ENCODE results near the gene FADD.
A peak's percentile ranks its signal among the peaks of the same experiment; 100 is the strongest.

Gene FADD

DNA sequence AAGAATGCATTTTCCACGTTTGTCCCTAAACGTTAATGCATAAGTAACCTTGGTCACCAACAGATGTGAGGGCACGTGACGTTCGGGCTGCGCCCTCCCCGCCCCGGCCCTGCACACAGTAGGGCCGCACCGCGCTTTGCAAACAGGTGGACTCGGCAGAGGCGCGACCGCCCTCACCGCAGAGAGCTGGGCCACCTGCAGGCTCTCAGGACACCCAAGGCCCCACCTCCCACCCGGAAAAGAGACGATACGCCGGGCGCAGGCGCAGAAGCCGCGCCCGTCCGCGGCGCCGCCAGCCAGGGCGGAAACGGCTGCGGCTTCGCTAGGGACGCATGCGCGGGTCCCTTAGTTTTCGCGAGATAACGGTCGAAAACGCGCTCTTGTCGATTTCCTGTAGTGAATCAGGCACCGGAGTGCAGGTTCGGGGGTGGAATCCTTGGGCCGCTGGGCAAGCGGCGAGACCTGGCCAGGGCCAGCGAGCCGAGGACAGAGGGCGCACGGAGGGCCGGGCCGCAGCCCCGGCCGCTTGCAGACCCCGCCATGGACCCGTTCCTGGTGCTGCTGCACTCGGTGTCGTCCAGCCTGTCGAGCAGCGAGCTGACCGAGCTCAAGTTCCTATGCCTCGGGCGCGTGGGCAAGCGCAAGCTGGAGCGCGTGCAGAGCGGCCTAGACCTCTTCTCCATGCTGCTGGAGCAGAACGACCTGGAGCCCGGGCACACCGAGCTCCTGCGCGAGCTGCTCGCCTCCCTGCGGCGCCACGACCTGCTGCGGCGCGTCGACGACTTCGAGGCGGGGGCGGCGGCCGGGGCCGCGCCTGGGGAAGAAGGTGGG, at the start of gene FADD:
FADD (plus strand) TSS at position 377 of the 831 bp plus-strand sequence; CDS start at position 541, 164 bp downstream.
- DNase-seq (ENCODE audit: low spot score): peak; percentile 90

GRCh38 chr11:70155386-70155785, 47.7 kb upstream of the FADD start:
- no peak for DNase-seq (ENCODE audit: low spot score)

GRCh38 chr11:70156291-70157037, 46.6 kb upstream of the FADD start:
- no peak for DNase-seq (ENCODE audit: low spot score)

- DNase-seq (ENCODE audit: low spot score): no peak
These were observed 44.9 kb upstream of the FADD start for GRCh38 chr11:70158201-70158600.

DNA sequence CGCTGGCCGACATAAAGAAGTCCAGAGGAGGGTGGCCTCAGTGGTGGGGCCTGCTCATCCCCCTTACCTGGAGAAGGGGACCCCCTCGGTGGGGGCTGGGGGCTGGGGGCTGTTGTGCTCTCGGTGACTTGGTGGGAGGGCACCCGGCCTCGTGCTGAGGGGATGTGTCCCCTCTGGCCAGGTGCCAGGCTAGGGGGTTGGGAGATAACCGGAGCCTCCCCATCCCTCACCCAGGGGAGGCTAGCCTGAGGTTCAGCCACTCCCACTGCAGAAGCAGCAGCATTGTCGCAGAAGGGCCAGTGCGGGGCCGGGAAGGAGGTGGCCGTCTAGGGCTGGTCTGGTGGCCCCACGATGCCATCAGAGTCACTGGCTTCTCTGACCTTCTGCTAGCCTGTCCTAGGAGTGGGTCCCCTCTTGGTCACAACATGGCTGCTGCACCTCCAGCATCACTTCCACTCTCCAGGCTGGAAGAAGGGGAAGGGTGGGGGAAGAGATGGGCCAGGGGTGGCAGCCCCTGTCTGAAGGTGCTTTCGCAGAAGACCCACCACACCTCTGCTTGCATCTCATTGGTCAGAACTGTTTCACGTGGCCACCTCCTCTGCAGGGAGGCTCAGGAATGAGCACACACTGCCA, 44.2 kb upstream of the FADD start:
- no peak for DNase-seq (ENCODE audit: low spot score)

DNA sequence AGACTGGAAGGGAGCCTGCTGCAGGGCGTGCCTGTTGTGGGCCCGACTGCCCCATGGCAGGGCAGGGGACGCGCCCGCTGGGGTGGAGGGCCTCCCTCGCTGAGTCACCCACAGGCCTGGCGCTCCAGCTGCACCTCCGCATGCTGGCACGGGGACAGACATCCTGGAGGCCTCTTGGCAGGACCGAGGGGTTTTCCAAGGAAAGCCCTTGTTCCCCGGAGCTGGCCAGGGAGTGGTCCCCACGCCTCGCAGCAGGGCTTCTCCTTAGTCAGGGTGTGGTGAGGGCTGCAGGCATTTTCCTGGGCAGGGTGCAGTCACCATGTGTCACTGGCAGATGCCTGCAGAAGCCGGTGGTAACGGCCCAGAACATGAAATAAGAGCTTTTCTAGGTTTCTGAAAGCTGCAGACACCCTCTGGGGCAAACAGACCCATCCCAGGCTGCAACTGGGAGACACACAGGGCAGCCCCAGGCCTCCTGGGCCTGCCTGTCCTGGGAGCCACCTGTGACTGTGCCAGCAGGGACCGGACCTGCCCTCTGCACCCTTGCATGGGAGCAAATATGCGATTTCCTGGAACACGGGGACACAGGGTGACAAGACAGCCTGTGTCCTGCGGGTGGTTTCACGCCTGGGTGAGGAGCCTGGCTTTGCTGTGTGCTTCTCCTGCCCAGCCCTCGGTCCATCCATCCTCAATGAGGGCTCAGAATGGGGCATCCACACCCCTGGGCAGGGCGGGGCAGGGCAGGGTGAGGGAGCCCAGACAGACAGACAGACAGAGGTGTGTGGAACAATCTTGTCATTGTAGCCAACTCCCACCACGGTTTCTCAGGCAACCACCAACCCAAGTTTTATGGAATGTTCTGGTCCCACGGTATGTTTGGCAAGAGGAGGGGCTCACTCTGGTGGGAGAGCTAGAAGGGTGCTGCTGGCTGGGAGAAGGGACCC, 43.2 kb upstream of the FADD start:
- DNase-seq (ENCODE audit: low spot score): no peak

DNA sequence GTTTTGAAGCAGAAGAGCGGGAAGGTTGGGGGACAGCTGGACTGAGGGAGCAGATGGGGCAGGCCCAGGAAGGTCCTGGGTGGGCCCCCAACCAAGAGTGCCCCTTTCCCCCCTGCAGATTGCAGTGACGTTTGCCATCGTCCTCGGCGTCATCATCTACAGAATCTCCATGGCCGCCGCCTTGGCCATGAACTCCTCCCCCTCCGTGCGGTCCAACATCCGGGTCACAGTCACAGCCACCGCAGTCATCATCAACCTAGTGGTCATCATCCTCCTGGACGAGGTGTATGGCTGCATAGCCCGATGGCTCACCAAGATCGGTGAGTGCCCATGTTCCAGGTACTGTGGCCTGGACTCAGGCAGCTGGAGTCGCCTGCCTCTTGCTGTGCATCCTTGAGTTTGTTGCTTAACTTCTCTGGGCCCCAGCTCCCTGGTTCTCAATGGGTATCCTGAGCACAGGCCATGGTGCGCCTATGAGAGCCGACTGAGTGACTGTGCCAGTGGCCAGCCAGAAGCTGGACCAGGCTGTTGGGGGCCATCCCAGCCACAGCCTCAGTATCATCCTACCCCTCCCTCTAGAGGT, 42.0 kb upstream of the FADD start:
- DNase-seq (ENCODE audit: low spot score): no peak

GRCh38 chr11:70164705-70165104, 38.4 kb upstream of the FADD start:
- no peak for DNase-seq (ENCODE audit: low spot score)

DNA sequence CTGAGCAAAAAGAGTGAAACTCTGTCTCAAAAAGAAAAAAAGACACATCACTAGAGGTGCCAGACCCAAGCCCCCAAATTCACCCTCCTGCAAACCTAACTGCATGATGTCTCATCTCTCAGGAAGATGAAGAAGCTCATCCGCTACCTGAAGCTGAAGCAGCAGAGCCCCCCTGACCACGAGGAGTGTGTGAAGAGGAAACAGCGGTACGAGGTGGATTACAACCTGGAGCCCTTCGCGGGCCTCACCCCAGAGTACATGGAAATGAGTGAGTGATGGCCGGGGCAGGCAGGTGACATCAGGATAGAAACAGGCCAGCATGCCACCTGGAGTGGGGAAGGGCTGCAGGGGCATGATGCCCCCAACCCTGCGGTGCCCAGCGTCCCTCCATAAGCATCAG, 36.0 kb upstream of the FADD start:
- DNase-seq (ENCODE audit: low spot score): no peak

GRCh38 chr11:70167723-70168404, 35.2 kb upstream of the FADD start:
- no peak for DNase-seq (ENCODE audit: low spot score)

DNA sequence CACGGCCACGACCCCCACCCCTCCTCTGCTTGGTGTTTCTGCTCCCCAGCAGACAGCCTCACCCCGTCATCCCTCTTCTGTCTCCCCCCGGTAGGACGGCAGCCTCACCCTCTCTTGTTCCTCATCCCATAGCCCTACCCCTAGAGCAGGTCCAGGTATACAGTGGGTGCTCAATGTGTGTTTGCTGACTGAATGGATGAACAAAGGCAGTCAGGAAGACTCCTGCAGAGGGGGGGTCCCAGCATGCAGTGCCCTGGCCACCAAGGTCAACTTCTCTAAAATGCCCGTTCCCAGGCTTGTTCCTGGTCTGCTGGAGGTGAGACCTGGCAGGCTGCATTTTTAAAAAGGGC, 34.7 kb upstream of the FADD start:
- no peak for DNase-seq (ENCODE audit: low spot score)

GRCh38 chr11:70169127-70169526, 34.0 kb upstream of the FADD start:
- no peak for DNase-seq (ENCODE audit: low spot score)

DNA sequence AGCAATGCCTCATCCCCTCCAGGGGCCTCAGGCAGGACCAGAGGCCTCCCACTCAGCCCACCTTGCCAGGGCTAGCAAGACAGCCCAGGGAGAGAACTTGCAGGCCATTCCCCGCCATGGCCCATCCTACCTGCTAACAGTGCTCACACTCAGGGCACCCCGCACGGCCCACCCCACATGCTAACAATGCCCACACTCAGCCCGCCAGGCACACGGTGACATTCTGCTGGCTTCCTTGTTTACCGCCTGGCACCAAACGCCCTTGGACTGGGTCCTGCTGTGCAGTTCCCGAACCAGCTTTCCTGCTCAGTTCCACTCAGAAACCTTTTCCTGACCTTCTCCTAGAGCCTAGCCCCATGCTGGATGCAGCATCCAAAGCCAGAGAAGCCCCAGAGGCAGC, 33.5 kb upstream of the FADD start:
- DNase-seq (ENCODE audit: low spot score): no peak

- no peak for DNase-seq (ENCODE audit: low spot score)
These were observed 32.4 kb upstream of the FADD start for GRCh38 chr11:70170596-70171210.

GRCh38 chr11:70173018-70173417, 30.1 kb upstream of the FADD start:
- no peak for DNase-seq (ENCODE audit: low spot score)

DNA sequence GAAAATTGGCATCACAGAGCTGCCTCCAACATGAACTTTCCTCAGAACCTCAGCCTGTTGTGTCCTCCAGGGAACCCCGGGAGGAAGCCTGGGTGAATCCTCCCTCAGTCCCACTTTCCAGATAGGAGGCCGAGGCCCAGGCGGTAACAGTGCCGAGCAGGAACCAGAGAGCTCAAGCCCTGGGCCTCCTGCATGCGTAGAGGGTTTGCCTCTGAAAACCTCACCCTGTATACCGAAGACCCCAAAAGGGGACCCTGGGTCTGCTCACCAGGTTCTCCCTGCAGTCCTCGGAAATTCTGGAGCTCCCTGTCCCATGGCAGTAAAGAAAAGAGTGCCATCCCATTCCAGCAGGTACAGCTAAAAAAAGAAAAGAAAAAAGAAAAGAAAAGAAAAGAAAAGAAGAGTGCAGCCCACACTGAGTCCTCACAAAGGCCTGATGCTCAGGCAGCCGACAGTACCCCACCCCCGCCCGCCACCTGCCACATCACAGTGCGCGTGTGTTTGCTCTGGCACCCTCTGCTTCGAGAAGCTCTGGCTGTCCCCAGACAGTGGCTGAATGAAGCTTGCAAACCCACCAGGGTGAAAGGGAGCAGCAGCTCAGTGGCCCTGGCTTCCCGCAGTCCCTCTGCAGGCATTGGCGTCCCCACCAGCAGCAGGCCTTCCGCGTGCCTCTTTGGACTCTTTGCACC, 28.4 kb upstream of the FADD start:
- DNase-seq (ENCODE audit: low spot score): no peak

- no peak for DNase-seq (ENCODE audit: low spot score)
These were observed 27.8 kb upstream of the FADD start for GRCh38 chr11:70175236-70175698.

GRCh38 chr11:70176940-70177689, 26.0 kb upstream of the FADD start:
- DNase-seq (ENCODE audit: low spot score): peak; percentile 51

DNA sequence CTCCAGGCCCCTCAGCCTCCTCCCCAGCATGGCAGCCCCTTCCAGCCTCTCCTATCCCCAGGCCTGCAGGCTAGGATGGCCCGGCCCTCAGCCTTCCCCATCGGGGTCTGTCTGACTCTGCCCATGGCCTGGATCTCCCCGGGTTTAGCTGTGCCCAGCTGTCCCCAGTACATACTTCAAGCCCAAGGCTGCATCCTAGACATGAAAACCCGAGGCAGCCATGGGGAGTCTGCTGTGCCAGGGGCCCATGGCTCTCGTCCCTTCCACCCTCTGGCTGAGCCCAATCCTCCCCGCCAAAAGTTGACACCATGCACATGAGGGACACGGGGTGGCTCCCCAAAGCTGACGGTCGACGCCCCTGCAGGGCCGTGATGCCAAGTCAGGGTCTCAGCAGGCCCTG, 22.2 kb upstream of the FADD start:
- DNase-seq (ENCODE audit: low spot score): no peak
